ENCODE data around the gene CAMTA1.

Gene CAMTA1

DNA sequence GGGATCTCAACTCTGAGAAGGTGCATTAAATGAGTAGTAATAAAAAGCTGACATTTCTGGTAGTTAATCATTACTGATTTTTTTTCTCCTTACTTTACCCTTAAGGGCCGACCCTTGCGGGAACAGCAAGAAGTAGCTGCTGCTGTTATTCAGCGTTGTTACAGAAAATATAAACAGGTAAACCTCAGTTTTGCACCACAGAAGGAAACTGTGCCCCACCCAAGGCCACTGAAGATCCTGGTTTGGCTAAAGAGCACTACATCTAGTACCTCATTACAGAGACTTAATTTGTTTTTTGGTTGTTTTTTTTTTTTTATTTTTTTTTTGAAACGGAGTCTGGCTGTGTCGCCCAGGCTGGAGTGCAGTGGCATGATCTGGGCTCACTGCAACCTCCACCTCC, 962.4 kb downstream of the CAMTA1 start:
- Histone ChIP-seq H3K4me3 (ENCODE audit: low read length) (no peak overlapping the region), H3K9ac (ENCODE audit: low read length) (no peak overlapping the region), H3K36me3 (ENCODE audit: control insufficient read depth, low read depth, low read length) (no peaks in the 10 kb centered on the region), H3K27ac (ENCODE audit: low read length) (no peak overlapping the region), H3K27me3 (ENCODE audit: control insufficient read depth, insufficient read depth, low read length) (no peaks in the 10 kb centered on the region), H3K4me1 (ENCODE audit: control insufficient read depth, low read depth, low read length) (peaks cover 7% of the 10 kb centered on the region), H3K9me3 (ENCODE audit: control insufficient read depth, low read depth, low read length) (no peaks in the 10 kb centered on the region)

DNA sequence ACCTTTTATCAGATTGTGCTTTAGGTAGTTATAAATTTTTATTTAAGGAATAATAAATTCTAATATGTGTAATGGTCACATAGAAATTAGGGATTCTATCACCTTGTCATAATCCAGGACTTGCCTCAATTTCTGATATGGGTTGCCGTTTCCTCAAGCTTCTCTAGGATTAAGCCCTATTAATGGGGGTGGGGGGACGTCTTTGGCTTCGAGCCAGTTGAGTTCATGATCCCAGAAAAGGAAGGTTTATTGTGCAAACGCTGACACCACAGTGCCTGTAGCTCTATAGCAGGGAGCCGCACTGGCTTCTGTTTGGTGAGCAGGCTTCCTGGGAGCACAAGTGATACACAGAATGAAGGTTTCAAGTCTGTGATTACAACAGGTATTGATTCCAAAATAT, 963.9 kb downstream of the CAMTA1 start:
- Histone ChIP-seq H3K27ac (ENCODE audit: low read length) (no peak overlapping the region), H3K27me3 (ENCODE audit: control insufficient read depth, insufficient read depth, low read length) (no peaks in the 10 kb centered on the region), H3K4me1 (ENCODE audit: control insufficient read depth, low read depth, low read length) (peaks cover 8% of the 10 kb centered on the region)

DNA sequence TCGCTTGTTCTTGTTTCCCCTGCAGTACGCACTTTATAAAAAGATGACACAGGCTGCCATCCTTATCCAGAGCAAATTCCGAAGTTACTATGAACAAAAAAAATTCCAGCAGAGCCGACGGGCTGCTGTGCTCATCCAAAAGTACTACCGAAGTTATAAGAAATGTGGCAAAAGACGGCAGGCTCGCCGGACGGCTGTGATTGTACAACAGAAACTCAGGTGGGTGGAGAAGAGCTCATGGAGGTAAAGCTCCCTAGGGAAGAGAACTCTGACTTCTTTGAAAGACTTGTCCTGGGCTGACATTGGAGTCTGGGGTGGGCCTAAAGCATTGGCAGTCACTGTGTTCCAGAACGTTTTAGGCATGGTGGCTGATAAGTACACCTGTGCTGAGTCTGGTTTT, 965.9 kb downstream of the CAMTA1 start:
- Histone ChIP-seq H3K9me3 (ENCODE audit: control insufficient read depth, low read depth, low read length) (no peaks in the 10 kb centered on the region), H3K27me3 (ENCODE audit: control insufficient read depth, insufficient read depth, low read length) (no peaks in the 10 kb centered on the region), H3K4me3 (ENCODE audit: low read length) (no peak overlapping the region), H3K4me1 (ENCODE audit: control insufficient read depth, low read depth, low read length) (peaks cover 11% of the 10 kb centered on the region), H3K9ac (ENCODE audit: low read length) (no peak overlapping the region), H3K36me3 (ENCODE audit: control insufficient read depth, low read depth, low read length) (no peaks in the 10 kb centered on the region), H3K27ac (ENCODE audit: low read length) (no peak overlapping the region)

More for the DNA sequence above, 963.9 kb downstream of the CAMTA1 start:
- no peak overlapping the region for H3K4me3 ChIP-seq (ENCODE audit: low read length)
- no peaks in the 10 kb centered on the region for H3K36me3 ChIP-seq (ENCODE audit: control insufficient read depth, low read depth, low read length)
- no peaks in the 10 kb centered on the region for H3K9me3 ChIP-seq (ENCODE audit: control insufficient read depth, low read depth, low read length)
- H3K9ac ChIP-seq (ENCODE audit: low read length), result no peak overlapping the region

DNA sequence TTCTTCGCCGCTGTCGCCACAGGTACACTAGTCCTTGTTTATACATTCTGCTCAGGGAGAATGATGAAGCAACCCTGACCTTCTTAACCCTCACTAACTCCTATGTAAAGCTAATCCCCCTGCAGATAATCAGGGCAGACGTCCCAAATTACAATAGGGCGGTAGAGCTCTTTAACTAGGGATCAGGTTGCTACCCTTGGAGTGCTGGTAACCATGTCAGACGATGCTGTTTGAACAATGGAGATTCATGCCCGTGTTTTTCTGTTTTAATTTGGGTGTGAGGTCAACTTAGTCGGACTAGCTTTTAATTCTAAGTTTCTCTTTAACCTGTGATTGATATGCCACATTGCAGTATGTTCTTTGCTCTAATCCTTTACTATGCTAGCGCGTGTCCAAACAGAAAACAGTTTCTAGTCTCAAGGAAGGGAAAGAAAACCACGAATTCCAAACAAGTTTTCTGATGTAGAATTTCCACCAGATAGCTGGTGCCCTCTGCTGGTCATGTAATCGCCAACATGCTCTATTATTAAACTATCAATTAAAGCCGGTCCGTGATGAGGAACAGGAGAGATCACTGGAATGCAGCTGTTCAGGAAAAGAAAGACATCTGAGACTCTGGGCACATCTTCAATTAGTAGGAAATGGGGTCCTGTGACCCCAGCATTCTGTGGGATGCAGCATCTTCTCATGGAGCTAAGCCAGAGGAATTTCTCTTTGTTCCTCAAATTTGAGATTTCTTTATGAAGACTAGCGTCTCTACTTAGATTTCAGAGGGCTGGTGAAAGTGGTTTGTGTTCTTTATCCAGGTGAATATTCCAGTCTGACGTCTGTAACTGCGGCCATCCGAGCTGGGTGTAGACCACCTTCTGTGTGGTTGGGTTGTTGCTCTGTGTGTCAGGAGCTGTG, 967.5 kb downstream of the CAMTA1 start:
- peak overlapping the region; percentile 63 for H3K4me3 ChIP-seq (ENCODE audit: low read length)
- peak overlapping the region; percentile 41 for H3K9ac ChIP-seq (ENCODE audit: low read length)
- H3K9me3 ChIP-seq (ENCODE audit: control insufficient read depth, low read depth, low read length), result no peaks in the 10 kb centered on the region
- peak overlapping the region; percentile 25 for H3K27ac ChIP-seq (ENCODE audit: low read length)
- peaks cover 11% of the 10 kb centered on the region for H3K4me1 ChIP-seq (ENCODE audit: control insufficient read depth, low read depth, low read length)
- no peaks in the 10 kb centered on the region for H3K27me3 ChIP-seq (ENCODE audit: control insufficient read depth, insufficient read depth, low read length)
- no peaks in the 10 kb centered on the region for H3K36me3 ChIP-seq (ENCODE audit: control insufficient read depth, low read depth, low read length)

DNA sequence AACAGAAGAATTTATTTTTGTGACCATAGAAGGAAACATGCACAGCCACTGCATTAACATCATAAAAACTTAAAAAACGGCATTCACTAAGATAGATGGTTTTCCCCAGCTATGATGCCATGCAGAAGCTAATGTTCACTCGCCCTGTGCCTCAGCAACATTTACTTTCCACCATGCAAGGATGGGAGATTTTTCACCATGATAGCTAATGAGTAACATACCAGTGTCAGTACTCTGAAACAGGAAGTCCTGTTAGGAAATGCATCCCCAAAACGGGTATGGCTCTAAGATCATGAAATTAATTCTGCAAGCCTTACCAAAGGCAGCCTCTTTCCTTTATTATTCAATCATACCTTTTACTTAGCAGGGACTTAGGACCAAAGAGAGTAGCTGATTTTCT, 968.4 kb downstream of the CAMTA1 start:
- Histone ChIP-seq H3K9ac (ENCODE audit: low read length) (no peak overlapping the region), H3K4me1 (ENCODE audit: control insufficient read depth, low read depth, low read length) (peaks cover 11% of the 10 kb centered on the region), H3K36me3 (ENCODE audit: control insufficient read depth, low read depth, low read length) (no peaks in the 10 kb centered on the region), H3K4me3 (ENCODE audit: low read length) (no peak overlapping the region), H3K9me3 (ENCODE audit: control insufficient read depth, low read depth, low read length) (no peaks in the 10 kb centered on the region), H3K27ac (ENCODE audit: low read length) (no peak overlapping the region), H3K27me3 (ENCODE audit: control insufficient read depth, insufficient read depth, low read length) (no peaks in the 10 kb centered on the region)

DNA sequence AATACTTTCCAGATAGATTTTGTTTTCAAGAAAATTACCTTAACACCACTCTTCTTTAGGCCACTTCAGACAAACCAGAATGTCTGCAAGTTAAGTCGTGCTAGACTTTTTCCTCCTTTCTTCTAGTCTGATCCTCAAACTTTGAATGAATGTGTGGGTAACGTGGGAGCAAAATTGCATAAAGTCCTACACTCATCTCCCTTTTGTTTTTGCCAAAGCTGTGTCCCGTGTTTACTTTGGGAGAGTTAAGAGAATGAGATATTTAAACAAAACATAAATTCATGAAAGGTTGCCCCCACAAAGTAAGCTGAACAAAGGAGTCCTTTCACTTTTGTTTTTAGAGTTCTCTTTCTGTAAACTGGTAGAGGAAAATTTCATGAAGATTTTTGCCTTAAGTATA, 969.0 kb downstream of the CAMTA1 start:
- no peak overlapping the region for H3K27ac ChIP-seq (ENCODE audit: low read length)

DNA sequence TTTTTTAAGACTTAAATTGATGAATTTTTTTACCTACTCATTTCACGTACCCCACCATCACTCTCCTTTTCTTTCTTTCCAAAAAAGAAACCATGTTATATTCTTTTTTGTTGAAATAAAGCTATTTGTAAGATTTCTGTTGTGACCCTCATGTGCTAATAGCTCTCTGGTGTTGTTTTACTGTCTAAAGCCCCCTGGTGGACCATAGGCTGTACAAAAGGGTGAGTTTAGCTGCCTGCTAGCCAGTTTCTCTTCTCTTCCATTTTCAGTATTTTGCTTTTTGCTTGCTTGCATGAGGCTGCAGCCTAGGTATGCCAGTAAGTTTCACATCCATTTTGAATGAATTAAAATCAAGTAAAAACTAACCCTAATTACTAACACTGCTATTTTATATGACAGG, 970.2 kb downstream of the CAMTA1 start:
- Histone ChIP-seq H3K27ac (ENCODE audit: low read length) (no peak overlapping the region), H3K36me3 (ENCODE audit: control insufficient read depth, low read depth, low read length) (no peaks in the 10 kb centered on the region)

More for the DNA sequence above, 969.0 kb downstream of the CAMTA1 start:
- no peaks in the 10 kb centered on the region for H3K9me3 ChIP-seq (ENCODE audit: control insufficient read depth, low read depth, low read length)
- H3K4me3 ChIP-seq (ENCODE audit: low read length), result no peak overlapping the region
- no peaks in the 10 kb centered on the region for H3K36me3 ChIP-seq (ENCODE audit: control insufficient read depth, low read depth, low read length)
- peaks cover 11% of the 10 kb centered on the region for H3K4me1 ChIP-seq (ENCODE audit: control insufficient read depth, low read depth, low read length)
- no peak overlapping the region for H3K9ac ChIP-seq (ENCODE audit: low read length)
- no peaks in the 10 kb centered on the region for H3K27me3 ChIP-seq (ENCODE audit: control insufficient read depth, insufficient read depth, low read length)

DNA sequence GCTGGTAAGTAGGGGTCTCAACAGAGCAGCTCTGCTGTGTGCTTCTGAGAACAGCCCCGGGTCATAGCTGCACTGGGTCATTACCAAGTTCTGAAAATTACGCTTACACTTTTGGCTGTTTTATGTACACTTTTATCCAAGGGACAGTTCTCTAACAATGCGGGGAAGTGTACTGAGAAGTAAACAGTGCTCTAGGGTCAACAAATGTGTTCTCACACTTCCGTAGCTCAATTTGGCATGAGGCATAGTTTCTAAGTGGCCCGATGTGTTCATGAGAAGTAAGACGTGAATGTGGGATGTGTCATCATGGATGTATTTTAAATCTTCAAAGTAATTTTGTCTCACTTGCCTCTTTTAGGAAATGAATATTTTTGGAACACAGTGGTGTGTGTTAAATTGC, 975.0 kb downstream of the CAMTA1 start:
- H3K36me3 ChIP-seq (ENCODE audit: control insufficient read depth, low read depth, low read length), result no peaks in the 10 kb centered on the region
- no peak overlapping the region for H3K27ac ChIP-seq (ENCODE audit: low read length)
- H3K9ac ChIP-seq (ENCODE audit: low read length), result no peak overlapping the region
- H3K4me1 ChIP-seq (ENCODE audit: control insufficient read depth, low read depth, low read length), result peaks cover 3% of the 10 kb centered on the region
- H3K4me3 ChIP-seq (ENCODE audit: low read length), result no peak overlapping the region
- H3K9me3 ChIP-seq (ENCODE audit: control insufficient read depth, low read depth, low read length), result no peaks in the 10 kb centered on the region
- no peaks in the 10 kb centered on the region for H3K27me3 ChIP-seq (ENCODE audit: control insufficient read depth, insufficient read depth, low read length)

More for the DNA sequence above, 970.2 kb downstream of the CAMTA1 start:
- Histone ChIP-seq H3K9me3 (ENCODE audit: control insufficient read depth, low read depth, low read length) (no peaks in the 10 kb centered on the region), H3K4me1 (ENCODE audit: control insufficient read depth, low read depth, low read length) (peaks cover 11% of the 10 kb centered on the region), H3K27me3 (ENCODE audit: control insufficient read depth, insufficient read depth, low read length) (no peaks in the 10 kb centered on the region), H3K4me3 (ENCODE audit: low read length) (no peak overlapping the region), H3K9ac (ENCODE audit: low read length) (no peak overlapping the region)

DNA sequence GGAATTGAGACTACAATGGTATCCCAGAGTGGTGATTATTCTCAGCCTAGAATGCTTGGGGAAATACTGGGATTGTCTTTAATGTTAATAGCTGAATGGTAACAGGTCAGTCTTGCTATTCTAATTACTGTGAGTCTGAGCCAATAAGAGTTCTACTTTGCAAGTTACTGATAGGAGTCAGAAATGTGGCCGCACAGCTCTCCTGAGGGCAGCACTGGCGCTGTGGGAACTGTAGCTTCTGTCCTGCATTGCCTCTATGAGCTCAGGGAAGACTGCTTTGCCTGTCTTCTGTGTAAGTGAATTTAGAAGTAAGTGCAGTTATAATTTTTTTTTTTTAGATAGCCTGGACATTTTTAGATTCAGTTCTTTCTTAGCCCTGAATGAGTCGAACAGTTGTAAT, 975.8 kb downstream of the CAMTA1 start:
- H3K4me3 ChIP-seq (ENCODE audit: low read length), result no peak overlapping the region
- no peaks in the 10 kb centered on the region for H3K4me1 ChIP-seq (ENCODE audit: control insufficient read depth, low read depth, low read length)
- H3K9me3 ChIP-seq (ENCODE audit: control insufficient read depth, low read depth, low read length), result no peaks in the 10 kb centered on the region
- no peaks in the 10 kb centered on the region for H3K36me3 ChIP-seq (ENCODE audit: control insufficient read depth, low read depth, low read length)
- no peak overlapping the region for H3K27ac ChIP-seq (ENCODE audit: low read length)
- H3K9ac ChIP-seq (ENCODE audit: low read length), result no peak overlapping the region
- no peaks in the 10 kb centered on the region for H3K27me3 ChIP-seq (ENCODE audit: control insufficient read depth, insufficient read depth, low read length)

DNA sequence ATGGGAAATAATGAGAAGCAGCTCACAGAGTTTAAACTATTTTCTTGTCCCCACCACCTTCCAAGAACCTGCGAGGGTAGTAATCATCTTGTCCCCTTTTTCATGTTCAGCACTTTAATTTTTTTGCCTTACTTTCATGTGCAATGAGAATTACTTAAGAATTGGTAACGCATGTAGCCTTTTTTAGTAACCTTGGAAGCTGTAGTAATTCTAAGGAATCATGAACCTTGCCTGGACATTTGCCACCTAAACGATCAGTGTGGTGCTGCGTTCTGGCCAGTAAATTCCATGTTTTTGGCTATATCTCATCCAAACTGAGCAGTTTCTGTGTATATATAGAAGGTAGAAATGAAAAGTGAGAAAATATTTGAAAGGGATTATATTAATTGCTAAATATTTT, 981.9 kb downstream of the CAMTA1 start:
- Histone ChIP-seq H3K27me3 (ENCODE audit: control insufficient read depth, insufficient read depth, low read length) (no peaks in the 10 kb centered on the region), H3K4me1 (ENCODE audit: control insufficient read depth, low read depth, low read length) (no peaks in the 10 kb centered on the region), H3K4me3 (ENCODE audit: low read length) (no peak overlapping the region), H3K9ac (ENCODE audit: low read length) (no peak overlapping the region), H3K36me3 (ENCODE audit: control insufficient read depth, low read depth, low read length) (no peaks in the 10 kb centered on the region), H3K9me3 (ENCODE audit: control insufficient read depth, low read depth, low read length) (no peaks in the 10 kb centered on the region), H3K27ac (ENCODE audit: low read length) (no peak overlapping the region)

DNA sequence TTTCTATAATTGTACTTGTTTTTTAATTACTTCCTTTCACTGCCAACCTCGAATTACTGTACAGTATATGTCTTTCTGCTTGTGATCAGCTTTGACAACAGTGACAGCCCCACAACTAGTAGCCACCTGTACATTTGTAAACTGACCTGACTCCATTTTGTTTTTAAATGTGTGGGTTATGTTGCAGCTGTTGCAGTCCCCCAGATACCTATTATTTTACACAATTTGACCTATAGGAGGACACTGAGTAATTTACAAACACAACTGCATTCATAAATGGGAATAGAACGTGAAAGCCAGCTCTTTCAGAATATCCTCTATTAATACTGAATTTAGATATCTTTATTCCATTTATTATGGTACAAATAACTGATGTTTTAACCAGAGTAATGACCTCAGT, 983.3 kb downstream of the CAMTA1 start:
- H3K36me3 ChIP-seq (ENCODE audit: control insufficient read depth, low read depth, low read length), result peaks cover 6% of the 10 kb centered on the region
- H3K4me3 ChIP-seq (ENCODE audit: low read length), result no peak overlapping the region
- H3K27me3 ChIP-seq (ENCODE audit: control insufficient read depth, insufficient read depth, low read length), result no peaks in the 10 kb centered on the region
- H3K4me1 ChIP-seq (ENCODE audit: control insufficient read depth, low read depth, low read length), result no peaks in the 10 kb centered on the region
- H3K27ac ChIP-seq (ENCODE audit: low read length), result no peak overlapping the region
- no peaks in the 10 kb centered on the region for H3K9me3 ChIP-seq (ENCODE audit: control insufficient read depth, low read depth, low read length)
- H3K9ac ChIP-seq (ENCODE audit: low read length), result no peak overlapping the region
